ENCODE data around the gene TRAPPC3. TPM values are rescaled to one million over a fixed set of nuclear protein-coding genes. Genes with fewer than 3 reads are reported as not detected.
A peak's percentile ranks its signal among the peaks of the same experiment; 100 is the strongest.

Gene TRAPPC3
- polyA plus RNA-seq, 3 donors from 2014 or later: 113 to 219 (median 129) TPM

DNA sequence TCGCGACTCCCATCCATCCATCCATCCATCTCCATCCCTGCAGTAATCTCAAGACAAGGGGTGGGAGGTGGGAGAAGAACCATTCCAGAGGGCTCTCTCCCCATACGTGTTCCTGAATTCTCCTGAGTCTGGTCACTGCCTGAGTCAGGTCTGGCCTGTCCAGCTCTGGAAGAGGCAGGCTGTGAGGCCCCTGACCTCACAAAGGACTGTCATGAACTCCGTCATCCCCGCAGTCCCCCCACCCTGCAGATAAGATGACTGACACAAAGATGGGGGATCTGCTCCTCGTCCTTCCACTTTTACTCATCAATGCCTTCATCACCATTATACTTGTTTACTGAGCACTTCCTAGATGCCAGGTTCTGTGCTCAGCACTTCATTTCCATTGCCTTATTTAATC is 5.0 kb upstream of the TRAPPC3 start:
- Mint-ChIP-seq H3K4me3 (peak overlapping the region; percentile 81 to 88 (median 86)), H3K27me3 (ENCODE audit: low read depth in 3 of 3) (peaks cover 5 to 12% (median 8%) of the 10 kb centered on the region in 3 donors), H3K36me3 (no peaks in the 10 kb centered on the region), H3K4me1 (peaks cover 75 to 78% of the 10 kb centered on the region in 2 donors), H3K27ac (peak overlapping the region; percentile 91 to 99 (median 97)), H3K9me3 (no peaks in the 10 kb centered on the region)
- DNase-seq: no peak

DNA sequence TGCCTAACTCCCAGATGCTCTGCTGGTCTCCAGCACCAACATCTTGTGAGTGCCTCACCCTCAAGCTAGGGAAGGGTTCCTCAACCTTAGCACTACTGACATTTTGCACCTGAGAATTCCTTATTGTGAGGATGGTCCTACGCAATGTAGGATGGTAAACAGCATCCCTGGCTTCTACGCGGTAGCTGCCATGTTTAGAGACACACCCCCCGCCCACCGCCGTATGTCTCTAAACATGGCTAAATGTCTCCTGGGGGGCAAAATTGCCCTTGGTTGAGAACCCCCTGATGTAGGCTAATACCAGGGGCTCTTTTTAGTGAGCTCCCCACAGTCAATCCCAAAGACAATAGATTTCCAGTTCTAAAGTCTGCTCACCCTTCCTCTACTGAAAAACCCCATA is 4.2 kb upstream of the TRAPPC3 start:
- H3K4me1 Mint-ChIP-seq: peaks cover 75 to 78% of the 10 kb centered on the region in 2 donors
- no peak for DNase-seq
- no peaks in the 10 kb centered on the region for H3K9me3 Mint-ChIP-seq
- H3K27ac Mint-ChIP-seq: peak overlapping the region; percentile 85 to 99 (median 97)
- no peaks in the 10 kb centered on the region for H3K36me3 Mint-ChIP-seq
- H3K4me3 Mint-ChIP-seq: peak overlapping the region; percentile 0 to 82 (median 30)
- peaks cover 6 to 15% (median 12%) of the 10 kb centered on the region in 3 donors for H3K27me3 Mint-ChIP-seq (ENCODE audit: low read depth in 3 of 3)

DNA sequence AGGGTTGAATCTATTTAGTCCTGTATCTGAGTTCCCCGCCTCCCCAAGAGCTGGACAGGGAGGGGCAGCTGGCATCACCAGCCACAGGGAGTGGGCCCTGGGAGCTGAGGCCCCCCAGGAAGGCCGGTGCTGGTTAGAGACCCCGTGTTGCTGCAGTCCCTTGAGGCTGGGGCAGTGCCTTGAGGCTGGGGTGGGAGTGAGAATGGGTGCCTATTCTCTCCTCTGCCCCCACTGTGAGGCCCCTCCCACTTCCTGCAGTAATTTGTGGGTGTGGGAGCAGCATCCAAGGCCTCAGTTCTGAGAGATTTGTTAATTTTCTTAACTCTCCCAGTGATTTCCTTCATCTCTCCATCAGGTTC is 2.5 kb upstream of the TRAPPC3 start:
- peak overlapping the region; percentile 97 to 99 (median 98) for H3K27ac Mint-ChIP-seq
- peak overlapping the region; percentile 77 to 89 (median 84) for H3K4me3 Mint-ChIP-seq
- peaks cover 72 to 78% of the 10 kb centered on the region in 2 donors for H3K4me1 Mint-ChIP-seq
- DNase-seq: peak; percentile 69 to 73 (median 70)
- no peaks in the 10 kb centered on the region for H3K9me3 Mint-ChIP-seq
- no peaks in the 10 kb centered on the region for H3K36me3 Mint-ChIP-seq
- H3K27me3 Mint-ChIP-seq (ENCODE audit: low read depth in 3 of 3): peaks cover 2 to 14% (median 12%) of the 10 kb centered on the region in 3 donors

DNA sequence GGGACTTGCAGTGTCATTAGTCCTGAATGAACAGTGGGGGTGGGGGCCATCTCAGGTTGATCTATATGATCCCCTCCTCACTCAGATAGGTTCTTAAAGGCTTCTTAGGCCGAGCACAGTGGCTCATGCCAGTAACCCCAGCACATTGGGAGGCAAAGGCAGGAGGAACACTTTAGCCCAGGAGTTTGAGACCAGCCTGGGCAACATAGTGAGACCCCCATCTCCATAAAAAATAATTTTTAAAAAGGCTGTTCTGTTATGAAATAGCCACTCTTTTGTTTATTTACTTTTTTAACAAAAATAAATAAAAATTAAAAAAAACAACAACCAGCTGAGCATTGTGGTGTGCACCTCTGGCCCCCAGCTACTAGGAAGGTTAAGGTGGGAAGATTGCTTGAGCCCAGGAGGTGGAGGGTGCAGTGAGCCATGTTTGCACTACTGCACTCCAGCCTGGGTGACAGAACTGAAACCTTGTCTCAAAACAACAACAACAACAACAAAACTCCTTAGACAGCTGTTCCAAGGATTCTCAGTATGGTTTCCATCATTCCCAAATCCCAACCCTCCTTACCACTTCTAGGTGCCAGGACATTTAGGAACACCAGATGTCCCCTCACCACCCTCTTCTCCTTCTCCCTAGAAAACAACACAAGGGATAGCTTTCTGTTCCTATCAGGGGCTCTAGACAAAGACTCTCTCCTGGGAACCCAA is 2.0 kb upstream of the TRAPPC3 start:
- no peaks in the 10 kb centered on the region for H3K9me3 Mint-ChIP-seq
- no peaks in the 10 kb centered on the region for H3K36me3 Mint-ChIP-seq
- peak overlapping the region; percentile 96 to 99 (median 99) for H3K4me3 Mint-ChIP-seq
- H3K4me1 Mint-ChIP-seq: peaks cover 72 to 81% of the 10 kb centered on the region in 2 donors
- peak in 1 of 3 donors; percentile 5 for DNase-seq
- H3K27me3 Mint-ChIP-seq (ENCODE audit: low read depth in 3 of 3): peaks cover 2 to 12% (median 11%) of the 10 kb centered on the region in 3 donors
- H3K27ac Mint-ChIP-seq: peak overlapping the region; percentile 97 to 99 (median 98)

DNA sequence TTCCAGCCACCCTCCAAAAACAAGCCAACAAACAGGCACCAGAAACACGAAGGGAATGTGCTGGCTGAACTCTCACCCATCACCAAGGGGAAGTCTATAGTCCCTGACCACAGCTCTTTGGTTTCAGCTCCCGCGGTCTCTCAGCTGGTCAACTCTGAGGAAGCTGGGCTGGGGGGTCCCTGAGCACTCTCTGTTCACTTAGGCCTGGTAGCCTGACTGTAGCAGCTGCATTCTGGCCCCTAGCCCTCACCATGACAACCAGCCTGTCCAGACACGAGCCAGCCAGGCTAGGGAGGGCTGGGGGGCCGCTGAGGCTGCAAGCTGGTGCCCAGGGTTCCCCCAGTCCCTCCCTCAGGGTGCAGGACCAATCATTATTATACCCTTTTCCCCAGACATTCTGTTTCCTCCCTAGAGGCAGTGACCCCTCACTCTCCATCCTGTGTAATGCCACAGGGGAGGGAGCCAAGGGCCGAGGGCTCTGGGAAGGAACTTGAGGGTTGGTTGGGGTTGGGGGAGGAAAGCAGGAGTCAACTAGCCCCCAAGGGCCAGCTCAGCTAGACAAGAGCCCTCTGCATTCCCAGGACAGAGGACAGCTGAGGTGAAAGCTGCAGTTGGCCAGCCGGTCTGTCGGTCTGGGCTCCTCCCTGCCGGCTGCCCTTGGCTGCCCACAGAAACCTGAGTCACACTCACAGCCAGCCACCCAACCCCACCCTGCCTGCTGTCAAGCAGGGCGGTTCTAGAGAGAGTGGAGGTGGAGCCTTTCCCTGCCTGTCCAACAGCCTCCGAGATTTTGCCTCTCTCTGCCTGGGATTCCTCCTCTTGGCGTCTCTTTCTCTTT is 1.2 kb upstream of the TRAPPC3 start:
- Mint-ChIP-seq H3K9me3 (no peaks in the 10 kb centered on the region), H3K27me3 (ENCODE audit: low read depth in 3 of 3) (peaks cover 2 to 12% (median 11%) of the 10 kb centered on the region in 3 donors), H3K27ac (peak overlapping the region; percentile 97 to 99 (median 98)), H3K36me3 (no peaks in the 10 kb centered on the region), H3K4me1 (peaks cover 72 to 81% of the 10 kb centered on the region in 2 donors), H3K4me3 (peak overlapping the region; percentile 96 to 99 (median 99))
- peak; percentile 82 to 84 (median 83) for DNase-seq

DNA sequence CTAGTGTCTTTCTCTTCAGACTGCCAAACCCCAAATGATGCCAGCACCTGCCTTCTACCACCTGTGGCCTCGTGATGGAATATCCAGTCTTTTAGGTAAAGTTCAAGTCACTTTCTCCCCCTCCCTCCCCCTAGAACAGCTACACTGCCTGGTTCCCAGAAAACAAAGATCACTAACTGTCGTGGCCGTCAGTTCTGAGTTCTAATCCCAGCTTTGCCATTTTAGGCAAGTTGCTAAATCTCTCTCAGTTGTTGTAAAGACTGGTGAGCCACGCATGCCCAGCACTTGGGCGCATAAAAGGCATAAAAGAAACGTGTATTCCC is 648 bp upstream of the TRAPPC3 start:
- Mint-ChIP-seq H3K4me3 (peak overlapping the region; percentile 96 to 99 (median 99)), H3K27ac (peak overlapping the region; percentile 97 to 99 (median 98)), H3K36me3 (no peaks in the 10 kb centered on the region), H3K9me3 (no peaks in the 10 kb centered on the region), H3K4me1 (peaks cover 67 to 80% of the 10 kb centered on the region in 2 donors), H3K27me3 (ENCODE audit: low read depth in 3 of 3) (peaks cover 2 to 14% (median 11%) of the 10 kb centered on the region in 3 donors)
- DNase-seq: no peak

DNA sequence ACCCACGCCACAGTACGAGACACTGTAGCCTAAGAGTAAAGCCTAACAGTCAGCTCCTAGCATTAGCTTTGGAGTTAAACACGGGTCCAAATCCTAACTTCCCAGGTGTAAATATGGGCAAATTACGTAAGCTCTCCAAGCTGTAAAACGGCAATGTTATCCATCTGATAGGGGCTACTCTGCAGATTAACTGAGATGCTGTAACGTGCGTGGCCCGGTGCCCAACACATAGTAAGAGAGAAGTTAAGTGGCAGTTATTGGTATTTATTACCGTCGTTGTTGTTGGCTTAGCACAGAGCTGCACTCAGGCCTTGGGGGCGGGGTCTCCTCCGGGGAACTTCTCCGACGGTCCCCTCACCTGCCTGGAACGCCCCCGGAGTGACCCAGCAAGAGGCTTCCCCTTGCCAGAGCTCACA is 457 bp downstream of the TRAPPC3 start:
- peaks cover 62 to 70% of the 10 kb centered on the region in 2 donors for H3K4me1 Mint-ChIP-seq
- no peaks in the 10 kb centered on the region for H3K9me3 Mint-ChIP-seq
- DNase-seq: no peak
- H3K27ac Mint-ChIP-seq: peak overlapping the region; percentile 97 to 99 (median 98)
- H3K36me3 Mint-ChIP-seq: no peaks in the 10 kb centered on the region
- H3K27me3 Mint-ChIP-seq (ENCODE audit: low read depth in 3 of 3): peaks cover 2 to 14% (median 11%) of the 10 kb centered on the region in 3 donors
- H3K4me3 Mint-ChIP-seq: peak overlapping the region; percentile 96 to 99 (median 99)

DNA sequence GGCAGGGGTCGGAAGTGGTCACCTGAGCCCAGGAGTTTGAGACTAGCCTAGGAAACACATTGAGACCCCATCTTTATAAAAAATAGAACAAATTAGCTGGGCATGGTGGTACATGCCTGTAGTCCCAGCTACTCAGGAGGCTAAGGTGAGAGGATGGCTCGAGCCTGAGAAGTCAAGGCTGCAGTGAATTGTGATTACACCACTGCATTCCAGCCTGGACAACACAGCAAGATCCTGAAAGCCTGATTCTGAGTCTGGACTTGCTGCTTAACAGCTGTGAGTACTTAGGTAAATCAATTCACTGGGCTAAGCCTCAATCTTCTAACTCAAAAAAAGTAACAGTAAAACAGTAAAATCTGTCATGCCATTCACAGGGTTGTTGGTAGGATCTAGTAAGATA is 4.9 kb downstream of the TRAPPC3 start:
- Mint-ChIP-seq H3K9me3 (no peaks in the 10 kb centered on the region), H3K4me3 (no peak overlapping the region), H3K4me1 (peaks cover 28 to 45% of the 10 kb centered on the region in 2 donors), H3K27me3 (ENCODE audit: low read depth in 3 of 3) (peaks cover 2 to 6% (median 6%) of the 10 kb centered on the region in 3 donors), H3K36me3 (peaks cover 0 to 2% (median 0%) of the 10 kb centered on the region in 3 donors), H3K27ac (peak overlapping the region in 1 of 6 donors; percentile 40)
- no peak for DNase-seq

DNA sequence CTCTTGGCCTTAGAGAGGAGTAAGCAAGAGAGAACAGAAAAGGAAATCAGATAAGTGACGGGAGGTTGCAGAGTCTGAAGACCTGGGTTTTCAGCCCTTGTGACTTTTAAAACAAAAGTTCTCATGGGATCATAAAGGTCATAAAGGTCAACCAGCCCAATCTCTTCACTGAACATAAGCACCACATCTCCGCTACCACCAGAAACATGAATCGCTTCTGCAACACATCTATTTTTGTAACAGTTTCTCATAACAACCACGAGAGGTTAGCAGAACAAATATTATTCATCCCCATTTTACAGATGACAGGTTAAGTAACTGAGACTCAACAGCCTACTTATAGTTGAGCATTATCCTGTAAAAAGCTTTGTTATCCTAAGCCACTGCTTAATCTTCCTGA is 5.9 kb downstream of the TRAPPC3 start:
- Mint-ChIP-seq H3K27me3 (ENCODE audit: low read depth in 3 of 3) (peaks cover 0 to 2% (median 1%) of the 10 kb centered on the region in 3 donors), H3K27ac (peak overlapping the region in 1 of 6 donors; percentile 20)

DNA sequence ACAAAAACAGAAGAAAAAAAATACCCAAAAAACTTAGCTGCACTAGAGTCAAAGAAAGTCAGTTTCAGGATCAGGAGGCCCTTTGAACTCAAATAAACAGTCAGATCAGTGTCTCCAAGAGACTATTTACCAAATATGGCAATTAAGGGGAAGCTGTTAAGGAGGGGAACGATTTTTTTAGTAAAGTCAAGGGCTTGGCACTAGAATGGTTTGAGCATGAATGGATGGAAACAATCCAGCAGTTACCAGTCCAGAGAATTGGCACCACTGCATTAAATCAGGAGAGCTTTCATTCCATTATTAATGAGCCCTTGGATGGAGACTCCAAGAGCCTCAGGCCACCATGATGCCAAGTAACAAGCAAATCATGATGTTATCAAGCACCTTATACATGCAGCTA is 7.2 kb downstream of the TRAPPC3 start:
- H3K36me3 Mint-ChIP-seq: peaks cover 3 to 11% (median 5%) of the 10 kb centered on the region in 3 donors
- H3K4me3 Mint-ChIP-seq: no peak overlapping the region
- peaks cover 0 to 2% (median 0%) of the 10 kb centered on the region in 3 donors for H3K27me3 Mint-ChIP-seq (ENCODE audit: low read depth in 3 of 3)
- H3K27ac Mint-ChIP-seq: no peak overlapping the region
- no peak for DNase-seq
- H3K9me3 Mint-ChIP-seq: no peaks in the 10 kb centered on the region
- H3K4me1 Mint-ChIP-seq: peaks cover 11 to 25% of the 10 kb centered on the region in 2 donors

More for the DNA sequence above, 5.9 kb downstream of the TRAPPC3 start:
- Mint-ChIP-seq H3K9me3 (no peaks in the 10 kb centered on the region), H3K4me3 (no peak overlapping the region), H3K4me1 (peaks cover 20 to 36% of the 10 kb centered on the region in 2 donors), H3K36me3 (peaks cover 2 to 3% (median 2%) of the 10 kb centered on the region in 3 donors)
- DNase-seq: no peak

DNA sequence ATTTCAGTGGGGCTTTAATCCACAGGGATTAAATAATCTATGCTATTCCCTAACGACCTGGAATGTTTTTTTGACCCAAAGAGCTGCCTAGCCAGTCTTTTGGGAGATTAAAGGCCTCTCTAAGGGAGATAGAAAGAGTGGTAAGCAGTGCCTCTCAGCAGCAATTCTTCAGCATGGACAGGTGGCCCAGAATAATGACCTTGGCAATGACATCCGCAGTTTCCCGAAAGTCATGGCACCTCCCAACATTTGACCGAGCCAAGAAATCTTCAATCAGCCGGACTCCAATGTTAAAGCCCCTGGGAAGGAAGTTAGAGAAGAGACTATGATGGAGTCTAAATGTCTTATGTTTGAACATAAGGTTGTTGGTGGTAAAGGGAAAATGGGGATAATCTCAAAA is 9.8 kb downstream of the TRAPPC3 start:
- H3K4me3 Mint-ChIP-seq: no peak overlapping the region

DNA sequence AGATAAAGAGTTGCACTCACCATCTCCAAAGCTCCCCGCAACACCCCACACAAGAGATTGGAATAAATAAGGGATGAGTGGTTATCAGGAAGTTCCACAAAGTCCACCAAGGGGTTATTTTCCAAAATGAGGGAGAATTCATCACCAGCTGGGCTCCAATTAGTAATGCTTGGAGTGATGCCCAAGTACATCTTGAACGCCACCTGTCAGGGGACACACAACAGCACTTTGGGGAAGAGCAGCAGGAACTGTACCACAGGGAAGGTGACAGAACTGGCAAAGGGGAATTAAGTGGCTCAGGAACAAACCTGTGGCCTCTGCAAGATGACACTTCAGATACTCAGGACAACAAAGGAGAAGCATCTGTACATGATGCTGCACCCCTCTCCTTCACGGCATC is 11.5 kb downstream of the TRAPPC3 start:
- no peaks in the 10 kb centered on the region for H3K9me3 Mint-ChIP-seq
- H3K36me3 Mint-ChIP-seq: peaks cover 5 to 15% (median 7%) of the 10 kb centered on the region in 3 donors
- no peak overlapping the region for H3K4me3 Mint-ChIP-seq
- H3K27me3 Mint-ChIP-seq (ENCODE audit: low read depth in 3 of 3): peaks cover 0 to 2% (median 0%) of the 10 kb centered on the region in 3 donors
- peaks cover 2 to 20% of the 10 kb centered on the region in 2 donors for H3K4me1 Mint-ChIP-seq
- H3K27ac Mint-ChIP-seq: peak overlapping the region in 1 of 6 donors; percentile 40
- DNase-seq: no peak

More for the DNA sequence above, 9.8 kb downstream of the TRAPPC3 start:
- Mint-ChIP-seq H3K27me3 (ENCODE audit: low read depth in 3 of 3) (no peaks in the 10 kb centered on the region), H3K36me3 (peaks cover 5 to 15% (median 7%) of the 10 kb centered on the region in 3 donors), H3K27ac (no peak overlapping the region), H3K9me3 (no peaks in the 10 kb centered on the region), H3K4me1 (peaks cover 6 to 20% of the 10 kb centered on the region in 2 donors)
- DNase-seq: no peak

DNA sequence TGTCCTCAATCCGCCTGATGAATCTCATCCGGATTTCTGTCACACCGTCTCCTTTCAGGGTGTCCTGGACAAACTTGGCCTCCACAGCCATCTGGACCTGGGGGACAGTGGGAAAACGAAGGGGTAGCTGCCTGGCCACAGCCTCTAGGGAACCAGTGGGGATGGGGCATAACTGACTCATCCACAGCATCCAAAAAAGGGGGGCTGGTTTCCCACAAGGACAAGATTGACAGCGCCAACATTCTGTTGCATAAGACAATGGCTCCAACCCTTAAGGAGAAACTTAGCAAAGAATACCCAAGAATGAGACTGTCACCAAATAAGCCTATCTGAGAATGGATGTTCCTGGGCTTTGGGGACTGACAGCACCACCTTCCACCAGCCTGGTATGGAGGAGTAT is 12.1 kb downstream of the TRAPPC3 start:
- Mint-ChIP-seq H3K36me3 (peaks cover 5 to 15% (median 7%) of the 10 kb centered on the region in 3 donors), H3K27me3 (ENCODE audit: low read depth in 3 of 3) (peaks cover 0 to 3% (median 0%) of the 10 kb centered on the region in 3 donors), H3K9me3 (no peaks in the 10 kb centered on the region), H3K4me1 (peaks cover 2 to 18% of the 10 kb centered on the region in 2 donors), H3K4me3 (no peak overlapping the region), H3K27ac (no peak overlapping the region)
- no peak for DNase-seq

DNA sequence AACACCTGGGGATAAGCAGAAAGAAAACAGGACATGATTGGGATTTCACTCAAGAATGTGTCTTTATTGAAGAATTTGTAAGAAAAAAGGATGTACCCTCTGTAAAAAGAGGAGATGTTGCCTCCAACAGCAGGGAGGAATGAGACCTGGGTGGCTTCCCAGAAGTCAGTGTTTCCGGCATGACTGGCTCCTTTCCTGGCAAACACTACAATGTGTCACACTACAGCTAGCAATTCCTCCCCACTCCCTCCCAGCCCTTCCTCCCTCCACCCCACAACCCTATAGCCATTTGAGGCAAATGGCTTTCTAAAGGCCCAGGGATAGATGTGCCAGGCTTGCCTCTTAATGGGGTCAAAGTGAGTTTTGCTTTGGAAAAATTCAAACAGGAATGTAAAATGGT is 12.8 kb downstream of the TRAPPC3 start:
- peaks cover 5 to 15% (median 7%) of the 10 kb centered on the region in 3 donors for H3K36me3 Mint-ChIP-seq
- H3K9me3 Mint-ChIP-seq: no peaks in the 10 kb centered on the region
- H3K4me3 Mint-ChIP-seq: no peak overlapping the region
- peaks cover 0 to 4% (median 0%) of the 10 kb centered on the region in 3 donors for H3K27me3 Mint-ChIP-seq (ENCODE audit: low read depth in 3 of 3)
- H3K27ac Mint-ChIP-seq: no peak overlapping the region
- no peak for DNase-seq
- peaks cover 2 to 12% of the 10 kb centered on the region in 2 donors for H3K4me1 Mint-ChIP-seq

Measured in immature natural killer cell (primary cell).